Activated naive CD4-positive, alpha-beta T cell treated with anti-CD3 and anti-CD28 coated beads, Interleukin-2, amount 50 U/mL, for 24 hours (primary cell): ENCODE measurements around the gene CLIP1.
"Not testable (repeated sequence)": the region's sequence is repeated elsewhere in the genome, so short reads cannot be mapped to it uniquely, and the experiment has no call there.

Source experiments
- H3K27ac Mint-ChIP-seq: one replicate; pipeline ENCODE4 v1.8.0; 2021; ENCODE audit warnings: mild to moderate bottlenecking, mixed read lengths
- H3K27me3 Mint-ChIP-seq: one replicate; pipeline ENCODE4 v1.8.0; 2021; ENCODE audit warnings: mixed read lengths
- H3K36me3 Mint-ChIP-seq: one replicate; pipeline ENCODE4 v1.8.0; 2021; ENCODE audit warnings: mixed read lengths
- H3K4me1 Mint-ChIP-seq: one replicate; pipeline ENCODE4 v1.8.0; 2021; ENCODE audit warnings: mixed read lengths
- H3K4me3 Mint-ChIP-seq: one replicate; pipeline ENCODE4 v1.8.0; 2021; ENCODE audit warnings: mild to moderate bottlenecking, mixed read lengths
- H3K9me3 Mint-ChIP-seq: one replicate; pipeline ENCODE4 v1.8.0; 2021; ENCODE audit warnings: mixed read lengths

CLIP1 gene

DNA sequence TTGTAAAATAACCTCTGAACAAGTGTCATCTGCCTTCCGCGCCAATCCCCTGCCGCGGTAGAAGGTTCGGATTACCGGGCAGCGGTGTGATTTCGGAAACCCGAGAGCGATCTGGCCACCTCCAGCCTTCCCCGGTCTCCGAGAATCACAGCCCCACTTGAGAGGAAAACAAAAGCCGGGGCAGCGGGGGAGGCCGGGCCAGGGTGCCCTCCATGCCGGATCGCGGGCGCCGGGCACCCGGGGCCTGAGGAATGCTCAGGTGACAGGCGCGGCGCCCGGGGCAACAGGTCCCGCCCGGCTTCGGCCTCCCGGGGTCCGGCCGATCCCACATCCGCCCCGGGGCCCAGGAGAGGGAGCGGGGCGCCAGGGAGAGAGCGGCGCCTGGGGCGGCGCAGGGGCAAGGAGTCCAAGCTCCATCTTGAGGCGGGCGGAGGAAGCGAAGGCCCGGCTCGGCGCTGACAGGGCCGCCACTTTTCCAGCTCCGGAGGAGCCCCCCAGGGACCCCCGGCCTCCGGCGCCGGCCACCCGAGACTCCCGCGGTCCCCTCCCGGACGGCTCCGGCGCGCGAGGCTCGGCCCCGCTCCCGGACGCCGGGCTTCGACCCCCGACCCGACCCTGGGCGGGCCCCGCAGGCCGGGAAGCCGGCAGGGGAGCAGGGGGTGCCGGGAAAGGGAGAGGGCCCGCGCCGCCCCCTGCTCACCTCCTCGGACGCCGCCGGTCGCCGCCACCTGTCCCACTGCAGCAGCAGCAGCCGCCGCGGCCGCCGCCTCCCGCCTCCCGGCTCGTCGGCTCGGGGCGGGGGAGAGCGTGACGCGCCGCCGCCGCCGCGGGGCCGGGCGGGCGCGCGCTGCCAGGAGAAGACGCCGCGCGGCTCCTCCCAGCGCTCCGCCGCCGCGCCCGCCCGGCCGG is at the start of gene CLIP1:
CLIP1 (minus strand) TSS at position 849 of the 909 bp plus-strand sequence. CDS start 42,217 bp downstream, outside the sequence.
- Mint-ChIP-seq H3K36me3 (no peaks in the 10 kb centered on the region), H3K9me3 (no peaks in the 10 kb centered on the region), H3K4me1 (peaks cover 36% of the 10 kb centered on the region), H3K4me3 (peak within 1 kb of the TSS; percentile 93), H3K27me3 (no peaks in the 10 kb centered on the region), H3K27ac (peak within 1 kb of the TSS; percentile 93)

DNA sequence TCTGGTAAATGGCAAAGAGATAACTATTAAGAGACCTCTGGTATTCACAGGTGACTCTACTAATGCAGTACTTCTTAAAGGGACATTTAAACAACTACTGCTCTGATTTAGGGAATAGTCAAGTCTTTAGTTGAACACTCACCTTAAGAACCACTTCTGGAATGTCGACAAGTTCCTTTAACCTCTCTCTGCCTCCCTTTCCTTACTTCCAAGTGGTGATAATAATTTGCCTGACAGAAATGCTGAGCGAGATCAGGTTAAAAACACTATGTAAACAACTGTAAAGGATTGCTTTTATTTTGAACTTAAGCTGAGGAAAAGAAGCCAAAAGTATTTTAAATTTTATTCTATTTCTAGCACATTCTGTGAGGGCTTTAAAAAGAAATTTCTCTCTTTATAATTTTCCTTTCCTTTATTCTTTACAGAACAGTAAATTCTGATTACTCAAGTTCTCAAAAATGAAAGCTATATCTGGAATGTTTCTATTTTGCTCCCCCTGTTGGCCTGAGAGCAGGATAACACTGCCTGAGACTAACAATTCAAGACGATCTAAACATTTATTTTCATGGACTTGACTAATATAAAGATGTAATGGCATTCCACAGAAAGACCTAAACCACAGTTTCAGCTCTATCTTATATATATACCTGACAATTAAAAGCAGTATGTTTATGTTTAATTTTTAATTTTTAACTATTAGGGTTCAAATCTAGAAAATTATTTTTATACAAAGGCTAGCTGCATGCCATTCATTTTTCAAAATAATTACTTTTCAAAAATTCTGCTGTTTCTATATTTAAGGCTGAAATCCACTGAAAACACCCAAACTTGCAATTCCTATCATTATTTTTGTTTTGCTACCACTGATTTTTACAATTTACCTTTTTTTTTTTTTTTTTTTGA is 49.1 kb upstream of the CLIP1 start:
- Mint-ChIP-seq H3K36me3 (peaks cover 8% of the 10 kb centered on the region), H3K27ac (no peak overlapping the region), H3K4me1 (peaks cover 26% of the 10 kb centered on the region), H3K9me3 (no peaks in the 10 kb centered on the region), H3K27me3 (no peaks in the 10 kb centered on the region), H3K4me3 (no peak overlapping the region)

DNA sequence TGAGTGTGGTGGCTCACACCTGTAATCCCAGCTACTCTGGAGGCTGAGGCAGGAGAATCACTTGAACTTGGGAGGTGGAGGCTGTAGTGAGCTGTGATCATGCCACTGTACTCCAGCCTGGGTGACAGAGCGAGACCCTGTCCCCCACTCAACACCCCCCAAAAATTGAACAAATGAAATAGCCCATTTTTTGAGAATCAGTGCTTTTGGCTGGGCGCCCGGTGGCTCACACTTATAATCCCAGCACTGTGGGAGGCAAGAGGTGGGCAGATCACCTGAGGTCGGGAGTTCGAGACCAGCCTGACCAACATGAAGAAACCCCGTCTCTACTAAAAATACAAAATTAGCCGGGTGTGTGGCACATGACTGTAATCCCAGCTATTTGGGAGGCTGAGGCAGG is 48.1 kb upstream of the CLIP1 start:
- not testable (repeated sequence) for H3K9me3 Mint-ChIP-seq, H3K27ac Mint-ChIP-seq, H3K4me3 Mint-ChIP-seq, H3K36me3 Mint-ChIP-seq, H3K27me3 Mint-ChIP-seq
- H3K4me1 Mint-ChIP-seq = peaks cover 23% of the 10 kb centered on the region

DNA sequence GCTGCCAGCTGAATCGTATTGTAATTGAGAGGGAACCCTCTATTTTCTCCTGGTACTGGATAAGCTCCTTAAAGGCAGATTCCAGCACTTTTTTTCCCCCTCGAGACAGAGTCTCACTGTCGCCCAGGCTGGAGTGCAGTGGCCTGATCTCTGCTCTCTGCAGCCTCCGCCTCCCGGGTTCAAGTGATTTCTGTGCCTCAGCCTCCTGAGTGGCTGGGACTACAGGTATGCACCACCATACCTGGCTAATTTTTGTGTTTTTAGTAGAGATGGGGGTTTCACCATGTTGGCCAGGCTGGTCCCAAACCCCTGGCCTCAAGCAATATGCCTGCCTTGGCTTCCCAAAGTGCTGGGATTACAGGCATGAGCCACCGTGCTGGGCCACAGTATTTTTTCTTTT is 47.4 kb upstream of the CLIP1 start:
- peak overlapping the region; percentile 30 for H3K27ac Mint-ChIP-seq
- H3K4me3 Mint-ChIP-seq, H3K9me3 Mint-ChIP-seq, H3K36me3 Mint-ChIP-seq, H3K27me3 Mint-ChIP-seq: not testable (repeated sequence)
- H3K4me1 Mint-ChIP-seq = peaks cover 18% of the 10 kb centered on the region

DNA sequence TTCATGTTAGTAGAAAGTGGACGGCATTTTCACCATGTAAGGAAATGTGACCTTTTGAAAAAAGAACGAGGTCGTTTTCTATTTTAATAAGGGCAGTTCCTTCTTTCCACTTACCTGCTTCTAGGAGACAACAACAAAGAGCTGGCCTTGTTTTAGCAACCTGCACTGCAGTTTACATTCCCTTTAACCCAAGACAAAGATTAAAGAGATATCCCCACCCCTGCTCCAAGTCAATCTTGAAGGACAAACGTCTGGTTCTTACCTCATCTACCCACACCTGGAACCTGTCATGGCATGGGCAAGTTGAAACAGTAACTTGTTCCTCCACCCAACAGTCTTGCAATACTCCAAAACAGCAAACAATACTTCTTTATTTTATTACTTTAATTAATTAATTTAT is 45.5 kb upstream of the CLIP1 start:
- H3K4me1 Mint-ChIP-seq = peaks cover 8% of the 10 kb centered on the region
- H3K27me3 Mint-ChIP-seq = no peaks in the 10 kb centered on the region
- no peak overlapping the region for H3K27ac Mint-ChIP-seq
- no peaks in the 10 kb centered on the region for H3K9me3 Mint-ChIP-seq
- H3K36me3 Mint-ChIP-seq = no peaks in the 10 kb centered on the region
- H3K4me3 Mint-ChIP-seq = no peak overlapping the region

DNA sequence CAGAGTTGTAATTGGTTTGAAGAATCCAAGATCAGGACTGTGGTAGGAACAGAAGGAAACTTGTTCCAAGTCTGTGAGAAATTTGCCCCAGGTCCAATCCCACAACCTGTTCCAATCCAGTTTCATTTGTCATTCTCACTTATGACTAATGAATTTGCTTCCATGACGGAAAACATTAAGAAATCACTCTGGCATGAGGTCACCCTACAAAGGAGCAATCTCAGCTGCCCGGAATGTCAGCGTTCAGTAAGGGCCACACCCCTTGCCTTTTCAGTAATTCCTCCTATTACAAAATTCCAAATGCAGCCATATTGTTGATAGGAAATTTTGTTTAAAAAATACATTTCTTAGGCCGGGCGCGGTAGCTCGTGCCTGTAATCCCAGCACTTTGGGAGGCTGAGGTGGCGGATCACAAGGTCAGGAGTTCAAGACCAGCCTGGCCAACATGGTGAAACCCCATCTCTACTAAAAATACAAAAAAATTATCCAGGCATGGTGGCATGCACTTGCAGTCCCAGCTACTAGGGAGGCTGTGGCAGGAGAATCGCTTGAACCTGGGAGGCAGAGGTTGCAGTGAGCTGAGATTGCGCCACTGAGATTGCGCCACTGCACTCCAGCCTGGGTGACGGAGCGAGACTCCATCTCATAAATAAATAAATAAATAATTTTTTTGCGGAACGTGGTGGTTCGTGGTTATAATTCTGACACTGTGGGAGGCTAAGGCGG is 42.0 kb upstream of the CLIP1 start:
- H3K27ac Mint-ChIP-seq, H3K4me3 Mint-ChIP-seq, H3K9me3 Mint-ChIP-seq, H3K4me1 Mint-ChIP-seq, H3K36me3 Mint-ChIP-seq, H3K27me3 Mint-ChIP-seq: not testable (repeated sequence)

DNA sequence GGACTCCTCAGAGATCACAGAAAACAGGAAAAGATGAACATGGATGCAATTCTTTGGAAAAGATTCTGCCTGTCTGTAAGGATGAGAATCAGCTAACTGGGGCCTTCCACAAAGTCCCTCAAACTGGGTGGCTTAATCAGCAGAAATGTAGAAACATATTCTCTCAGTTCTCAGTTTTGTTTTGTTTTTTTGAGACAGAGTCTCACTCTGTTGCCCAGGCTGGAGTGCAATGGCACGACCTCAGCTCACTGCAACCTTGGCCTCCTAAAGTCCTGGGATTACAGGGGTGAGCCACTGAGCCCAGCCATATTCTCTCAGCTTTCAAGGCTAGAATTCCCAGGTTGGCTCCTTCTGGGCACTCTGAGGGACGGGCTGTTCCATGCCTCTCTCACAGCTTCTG is 38.2 kb upstream of the CLIP1 start:
- Mint-ChIP-seq H3K4me1 (peaks cover 12% of the 10 kb centered on the region), H3K9me3 (no peaks in the 10 kb centered on the region)

DNA sequence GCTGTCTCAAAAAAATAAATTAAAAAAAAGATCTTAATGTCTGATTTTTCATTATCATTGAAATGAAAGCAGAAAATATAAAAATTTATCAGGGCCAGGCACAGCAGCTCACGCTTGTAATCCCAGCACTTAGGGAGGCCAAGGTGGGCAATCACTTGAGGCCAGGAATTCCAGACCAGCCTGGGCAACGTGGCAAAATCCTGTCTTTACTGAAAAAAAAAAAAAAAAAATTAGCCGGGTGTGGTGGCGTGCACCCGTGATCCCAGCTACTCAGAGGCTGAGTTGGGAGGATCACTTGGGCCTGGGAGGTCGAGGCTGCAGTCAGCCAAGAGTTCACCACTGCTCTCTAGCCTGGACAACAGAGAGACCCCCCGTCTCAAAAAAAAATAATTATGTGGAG is 37.6 kb upstream of the CLIP1 start:
- no peak overlapping the region for H3K27ac Mint-ChIP-seq
- H3K4me3 Mint-ChIP-seq = no peak overlapping the region
- peaks cover 12% of the 10 kb centered on the region for H3K4me1 Mint-ChIP-seq
- no peaks in the 10 kb centered on the region for H3K36me3 Mint-ChIP-seq
- no peaks in the 10 kb centered on the region for H3K27me3 Mint-ChIP-seq
- no peaks in the 10 kb centered on the region for H3K9me3 Mint-ChIP-seq

More for the DNA sequence above, 38.2 kb upstream of the CLIP1 start:
- Mint-ChIP-seq H3K36me3 (no peaks in the 10 kb centered on the region), H3K27ac (no peak overlapping the region), H3K4me3 (no peak overlapping the region), H3K27me3 (no peaks in the 10 kb centered on the region)

DNA sequence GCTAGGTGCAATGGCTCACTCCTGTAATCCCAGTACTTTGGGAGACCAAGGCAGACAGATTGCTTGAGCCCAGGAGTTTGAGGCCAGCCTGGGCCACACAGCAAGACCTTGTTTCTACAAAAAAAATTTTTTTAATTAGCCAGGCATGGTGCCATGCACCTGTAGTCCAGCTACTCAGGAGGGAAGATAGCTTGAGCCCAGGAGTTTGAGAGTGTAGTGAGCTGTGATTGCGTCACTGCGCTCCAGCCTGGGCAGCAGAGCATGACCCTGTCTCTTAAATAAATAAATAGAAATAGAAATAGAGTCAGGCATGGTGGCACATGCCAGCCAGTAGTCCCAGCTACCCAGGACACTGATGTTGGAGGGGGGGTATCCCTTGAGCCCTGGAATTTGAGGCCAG is 36.7 kb upstream of the CLIP1 start:
- H3K36me3 Mint-ChIP-seq = no peaks in the 10 kb centered on the region
- H3K4me3 Mint-ChIP-seq = no peak overlapping the region
- no peak overlapping the region for H3K27ac Mint-ChIP-seq
- H3K27me3 Mint-ChIP-seq = no peaks in the 10 kb centered on the region
- no peaks in the 10 kb centered on the region for H3K9me3 Mint-ChIP-seq
- H3K4me1 Mint-ChIP-seq = peaks cover 14% of the 10 kb centered on the region

DNA sequence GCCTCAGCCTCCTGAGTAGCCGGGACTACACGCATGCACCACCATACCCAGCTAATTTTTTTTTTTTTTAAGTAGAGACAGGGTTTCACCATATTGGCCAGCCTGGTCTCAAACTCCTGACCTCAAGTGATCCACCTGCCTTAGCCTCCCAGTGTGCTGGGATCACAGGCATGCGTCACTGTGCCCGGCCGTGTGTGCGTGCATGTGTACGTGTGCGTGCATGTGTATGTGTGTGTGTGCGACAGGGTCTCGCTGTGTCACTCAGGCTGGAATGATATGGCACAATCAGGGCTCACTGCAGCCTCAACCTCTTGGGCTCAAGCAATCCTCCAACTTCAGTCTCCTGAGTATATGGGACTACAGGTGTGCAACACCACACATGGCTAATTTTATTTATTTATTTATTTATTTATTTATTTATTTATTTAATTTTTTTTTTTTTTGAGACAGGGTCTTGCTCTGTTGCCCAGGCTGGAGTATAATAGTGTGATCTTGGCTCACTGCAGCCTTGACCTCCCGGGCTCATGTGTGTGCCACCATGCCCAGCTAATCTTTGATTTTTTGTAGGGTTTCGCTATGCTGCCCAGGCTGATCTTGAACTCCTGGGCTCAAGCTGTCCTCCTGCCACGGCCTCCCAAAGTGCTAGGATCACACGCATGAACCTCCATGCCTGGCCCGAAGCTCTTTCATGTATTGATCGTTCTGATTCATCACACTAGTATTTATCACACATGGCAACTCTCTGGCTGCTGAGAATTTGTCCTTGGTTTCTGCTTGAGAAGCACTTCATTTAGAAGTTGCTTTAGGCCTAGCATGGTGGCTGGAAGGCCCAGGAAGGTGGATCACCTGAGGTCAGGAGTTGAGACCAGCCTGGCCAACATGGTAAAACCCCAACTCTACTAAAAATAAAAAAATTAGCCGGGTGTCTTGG is 35.9 kb upstream of the CLIP1 start:
- Mint-ChIP-seq H3K9me3 (no peaks in the 10 kb centered on the region), H3K4me3 (no peak overlapping the region), H3K27ac (no peak overlapping the region), H3K4me1 (peaks cover 22% of the 10 kb centered on the region), H3K27me3 (no peaks in the 10 kb centered on the region), H3K36me3 (no peaks in the 10 kb centered on the region)

DNA sequence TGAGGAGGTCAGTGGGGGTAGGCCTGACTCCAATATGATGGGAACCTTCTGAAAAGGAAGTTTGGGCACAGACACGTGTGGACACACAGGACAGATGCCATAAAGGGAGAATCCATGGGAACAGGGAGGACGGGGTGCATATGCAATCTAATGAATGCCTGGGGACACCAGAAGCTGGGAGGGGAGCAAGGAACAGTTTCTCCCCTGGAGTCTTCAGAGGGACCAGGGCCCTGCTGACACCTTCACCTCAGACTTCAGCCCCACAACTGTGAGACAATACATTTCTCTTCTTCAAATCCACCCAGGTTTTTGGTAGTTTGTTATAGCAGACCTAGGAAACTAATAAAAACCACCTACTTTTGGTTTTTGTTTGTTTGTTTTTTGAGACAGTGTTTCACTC is 35.2 kb upstream of the CLIP1 start:
- H3K4me3 Mint-ChIP-seq = no peak overlapping the region
- H3K4me1 Mint-ChIP-seq = peaks cover 30% of the 10 kb centered on the region
- no peaks in the 10 kb centered on the region for H3K36me3 Mint-ChIP-seq
- H3K27ac Mint-ChIP-seq = no peak overlapping the region
- no peaks in the 10 kb centered on the region for H3K9me3 Mint-ChIP-seq
- no peaks in the 10 kb centered on the region for H3K27me3 Mint-ChIP-seq

DNA sequence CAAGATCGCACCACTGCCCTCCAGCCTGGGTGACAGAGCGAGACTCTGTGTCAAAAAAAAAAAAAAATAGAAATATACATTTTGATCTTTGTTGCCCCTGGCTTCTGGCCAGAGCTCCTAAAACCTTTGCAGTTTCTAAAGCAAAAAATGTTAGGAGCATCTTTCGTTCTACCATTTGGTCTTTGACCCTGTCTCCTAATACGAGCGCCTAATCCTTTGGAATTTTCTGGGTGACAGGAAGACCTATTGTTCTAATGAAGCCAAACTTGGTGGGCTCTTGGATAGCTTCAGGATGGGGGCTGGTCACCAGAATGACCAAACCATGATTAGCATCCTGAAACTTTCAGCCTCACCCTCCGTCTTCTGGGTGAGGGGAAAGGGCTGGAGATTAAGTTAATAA is 32.3 kb upstream of the CLIP1 start:
- Mint-ChIP-seq H3K27ac (no peak overlapping the region), H3K36me3 (no peaks in the 10 kb centered on the region), H3K9me3 (no peaks in the 10 kb centered on the region), H3K4me1 (peaks cover 38% of the 10 kb centered on the region), H3K4me3 (no peak overlapping the region), H3K27me3 (no peaks in the 10 kb centered on the region)

DNA sequence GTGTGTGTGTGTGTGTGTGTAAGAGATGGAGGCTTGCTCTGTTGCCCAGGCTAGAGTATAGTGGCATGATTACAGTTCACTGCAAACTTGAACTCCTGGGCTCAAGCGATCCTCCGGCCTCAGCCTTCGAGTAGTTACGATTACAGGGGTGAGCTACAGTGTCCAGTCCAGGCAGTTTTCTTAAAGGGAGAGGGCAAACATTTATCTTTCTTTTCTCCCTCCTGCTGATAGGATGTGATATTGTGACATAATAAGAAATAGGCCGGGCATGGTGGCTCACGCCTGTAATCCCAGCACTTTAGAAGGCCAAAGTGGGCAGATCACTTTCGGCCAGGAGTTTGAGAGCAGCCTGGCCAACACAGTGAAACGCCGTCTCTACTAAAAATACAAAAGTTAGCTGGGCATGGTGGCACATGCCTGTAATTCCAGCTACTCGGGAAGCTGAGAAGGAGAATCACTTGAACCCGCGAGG is 31.8 kb upstream of the CLIP1 start:
- H3K36me3 Mint-ChIP-seq = no peaks in the 10 kb centered on the region
- H3K4me1 Mint-ChIP-seq = peaks cover 38% of the 10 kb centered on the region
- peak overlapping the region; percentile 52 for H3K4me3 Mint-ChIP-seq
- H3K9me3 Mint-ChIP-seq = no peaks in the 10 kb centered on the region
- peak overlapping the region; percentile 81 for H3K27ac Mint-ChIP-seq
- no peaks in the 10 kb centered on the region for H3K27me3 Mint-ChIP-seq

DNA sequence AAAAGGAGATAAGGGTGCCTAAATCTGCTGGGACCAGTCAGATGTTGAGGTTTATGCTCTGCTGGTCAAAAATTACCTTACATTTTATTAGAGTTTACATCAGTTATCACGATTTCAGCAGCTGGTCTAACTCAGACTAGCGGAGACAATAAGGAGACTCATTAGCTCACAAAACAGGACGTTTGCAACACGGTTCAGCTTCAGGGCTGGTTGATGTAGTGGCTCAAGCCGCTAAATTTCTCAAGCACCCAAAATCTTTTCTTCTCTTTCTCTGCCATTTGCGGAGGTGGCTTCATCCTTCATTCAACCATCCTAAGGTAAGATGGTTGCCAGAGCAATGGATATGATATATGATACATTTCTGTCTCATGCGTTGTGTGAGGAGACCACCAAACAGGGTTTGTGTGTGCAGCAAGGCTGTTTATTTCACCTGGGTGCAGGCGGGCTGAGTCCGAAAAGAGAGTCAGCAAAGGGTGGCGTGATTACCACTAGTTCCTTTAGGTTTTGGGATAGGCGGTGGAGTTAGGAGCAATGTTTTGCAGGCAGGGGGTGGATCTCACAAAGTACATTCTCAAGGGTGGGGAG is 30.3 kb upstream of the CLIP1 start:
- Mint-ChIP-seq H3K27me3 (no peaks in the 10 kb centered on the region), H3K27ac (peak overlapping the region; percentile 89), H3K9me3 (no peaks in the 10 kb centered on the region), H3K4me1 (peaks cover 36% of the 10 kb centered on the region), H3K36me3 (no peaks in the 10 kb centered on the region), H3K4me3 (peak overlapping the region; percentile 69)
